HepG2 (cell line): ENCODE results near the gene CASZ1.

Experiments used
- CC2D1A ChIP-seq: sonication (generic); formaldehyde crosslinking; IDR thresholded peaks from 2 replicates; pipeline ENCODE4 v1.8.1; 2023; ENCODE audit warnings: mild to moderate bottlenecking, missing genetic modification reagents
- CEBPB ChIP-seq: IDR thresholded peaks from 2 replicates; pipeline ENCODE4 v1.6.1; 2011; ENCODE audit warnings: low read depth, low read length, improper control_type of control experiment, borderline replicate concordance
- EHMT2 ChIP-seq: fragments of 200-600 bp; sonication (generic); IDR thresholded peaks from 2 replicates; pipeline ENCODE4 v1.7.0; 2017; ENCODE audit warnings: antibody characterized with exemption, low read depth, low read length, borderline replicate concordance
- TF ChIP-seq, protein P1 (sequence below): sonication (generic); formaldehyde crosslinking; IDR thresholded peaks from 2 replicates; pipeline ENCODE4 v1.5.0; 2020; ENCODE audit warnings: mild to moderate bottlenecking, missing genetic modification reagents, moderate library complexity

DNA sequence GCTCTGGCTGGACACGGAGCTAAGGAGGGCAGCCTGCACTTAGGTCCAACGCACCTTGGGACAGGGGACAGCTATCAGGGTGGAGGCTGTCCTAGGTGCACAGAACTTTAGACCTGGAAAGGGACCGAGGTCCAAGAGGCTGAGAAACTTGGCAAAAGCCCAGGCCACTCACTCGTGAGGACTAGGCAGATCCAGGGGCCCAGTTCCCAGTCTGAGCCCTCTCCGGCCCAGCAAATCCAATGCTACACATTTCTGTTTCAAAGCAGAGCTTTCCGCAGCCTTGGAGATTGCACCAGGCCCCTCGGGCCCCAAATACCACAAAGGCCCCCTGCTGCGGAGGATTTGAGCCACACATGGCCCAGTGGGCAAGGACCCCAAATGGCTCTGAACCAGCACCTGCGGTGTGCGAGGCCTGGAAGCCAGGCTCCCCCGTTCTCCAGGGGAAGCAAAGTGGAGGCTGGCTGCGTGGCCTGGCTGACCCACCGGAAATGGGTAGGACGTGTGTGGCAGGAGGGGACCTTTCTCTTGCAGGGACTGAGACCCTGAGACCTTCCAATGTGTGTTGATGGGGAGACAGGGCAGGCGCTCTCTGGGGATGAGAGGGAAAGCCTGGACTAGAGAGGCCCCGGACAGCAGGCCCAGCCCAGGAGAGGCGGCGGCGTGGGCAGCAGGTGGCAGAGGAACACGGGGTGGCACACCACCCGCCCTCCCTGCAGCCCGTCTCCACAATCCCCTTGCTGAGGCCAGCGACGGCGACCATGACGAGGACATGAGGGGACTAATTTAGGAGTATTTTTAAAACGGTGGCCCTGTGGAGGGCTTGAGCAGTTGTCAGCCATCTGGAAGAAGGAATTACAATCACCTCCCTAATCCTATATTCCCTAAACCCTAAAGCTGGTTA, 118.7 kb downstream of the CASZ1 start:
- no peak for TF ChIP-seq CC2D1A (CRISPR knock-in tag)
- TF ChIP-seq, protein P1, sequence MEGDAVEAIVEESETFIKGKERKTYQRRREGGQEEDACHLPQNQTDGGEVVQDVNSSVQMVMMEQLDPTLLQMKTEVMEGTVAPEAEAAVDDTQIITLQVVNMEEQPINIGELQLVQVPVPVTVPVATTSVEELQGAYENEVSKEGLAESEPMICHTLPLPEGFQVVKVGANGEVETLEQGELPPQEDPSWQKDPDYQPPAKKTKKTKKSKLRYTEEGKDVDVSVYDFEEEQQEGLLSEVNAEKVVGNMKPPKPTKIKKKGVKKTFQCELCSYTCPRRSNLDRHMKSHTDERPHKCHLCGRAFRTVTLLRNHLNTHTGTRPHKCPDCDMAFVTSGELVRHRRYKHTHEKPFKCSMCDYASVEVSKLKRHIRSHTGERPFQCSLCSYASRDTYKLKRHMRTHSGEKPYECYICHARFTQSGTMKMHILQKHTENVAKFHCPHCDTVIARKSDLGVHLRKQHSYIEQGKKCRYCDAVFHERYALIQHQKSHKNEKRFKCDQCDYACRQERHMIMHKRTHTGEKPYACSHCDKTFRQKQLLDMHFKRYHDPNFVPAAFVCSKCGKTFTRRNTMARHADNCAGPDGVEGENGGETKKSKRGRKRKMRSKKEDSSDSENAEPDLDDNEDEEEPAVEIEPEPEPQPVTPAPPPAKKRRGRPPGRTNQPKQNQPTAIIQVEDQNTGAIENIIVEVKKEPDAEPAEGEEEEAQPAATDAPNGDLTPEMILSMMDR (CRISPR knock-in tag): no peak
- no peak for TF ChIP-seq EHMT2
- no peak for TF ChIP-seq CEBPB
